A549 (cell line): Measurements from ENCODE around the gene HOMER1. TPM values are rescaled to one million over a fixed set of nuclear protein-coding genes. Genes with fewer than 3 reads are reported as not detected.

Experiments
- ATAC-seq, 2 experiments: fragments of 200-7000 bp in 1 of 2; fragments of >200 bp in 1 of 2; cut with Nextera tagmentation in 1 of 2; cut with Tn5 transposase in 1 of 2; 3 replicates each; pipeline versions ENCODE4 v1.8.0 to v1.9.1; 2018 to 2020; ENCODE audit warnings: mild to moderate bottlenecking in 1 of 2, moderate library complexity in 1 of 2
- CTCF ChIA-PET: fragments of 300-600 bp; sonication (Branson Sonifier 250); formaldehyde crosslinking; extraction: SDS; loops from one replicate; lab custom pipeline; 2021; ENCODE audit warnings: antibody characterized with exemption, inconsistent platforms; lab: Yijun Ruan, JAX
- POLR2A ChIA-PET: fragments of 350-600 bp; formaldehyde crosslinking; extraction: SDS; loops from one replicate; lab custom pipeline; 2021; ENCODE audit warnings: antibody characterized with exemption, inconsistent platforms; lab: Yijun Ruan, JAX
- DNase-seq, 2 experiments: peaks; one replicate each; pipeline versions ENCODE4 v3.0.0 to v3.0.0-alpha.2; 2011 to 2016; ENCODE audit warnings: low read depth in 1 of 2, low spot score in 1 of 2
- FAIRE-seq: peaks from 2 replicates; lab custom pipeline; 2011; peaks lifted over from hg19 to GRCh38; lab: Jason Lieb, UNC
- H3K27ac ChIP-seq, 2 experiments: fragments of >200 bp; sonication (Bioruptor Twin); formaldehyde crosslinking; 3 replicates each; pipeline ENCODE4 v1.5.1; 2016 to 2017
- H3K4me1 ChIP-seq: fragments of >200 bp; sonication (Bioruptor Twin); formaldehyde crosslinking; 3 replicates; pipeline ENCODE4 v1.6.1; 2016
- H3K4me2 ChIP-seq: fragments of >200 bp; sonication (Bioruptor Twin); formaldehyde crosslinking; 3 replicates; pipeline ENCODE4 v1.6.1; 2016
- H3K4me3 ChIP-seq: fragments of >200 bp; sonication (Bioruptor Twin); formaldehyde crosslinking; 3 replicates; pipeline ENCODE4 v1.5.1; 2016
- H3K9me3 ChIP-seq: fragments of >200 bp; sonication (Bioruptor Twin); formaldehyde crosslinking; 3 replicates; pipeline ENCODE4 v1.6.1; 2016
- ATOH8 ChIP-seq: fragments of 250-450 bp; sonication (Bioruptor Pico); IDR thresholded peaks from 2 replicates; pipeline ENCODE4 v1.5.0; 2020; ENCODE audit warnings: low read depth, mild to moderate bottlenecking, moderate library complexity
- CBX8 ChIP-seq: fragments of 200-600 bp; sonication (generic); IDR thresholded peaks from 2 replicates; pipeline ENCODE4 v1.6.1; 2016
- CTCF ChIP-seq: fragments of >200 bp; sonication (Bioruptor Twin); formaldehyde crosslinking; IDR thresholded peaks from 3 replicates; pipeline ENCODE4 v1.5.1; 2016
- EHF ChIP-seq: fragments of 250-450 bp; sonication (Bioruptor Pico); IDR thresholded peaks from 2 replicates; pipeline ENCODE4 v1.5.0; 2020; ENCODE audit warnings: mild to moderate bottlenecking
- EHMT2 ChIP-seq: fragments of 200-600 bp; sonication (generic); IDR thresholded peaks from 2 replicates; pipeline ENCODE4 v1.6.1; 2016; ENCODE audit warnings: antibody characterized with exemption, low read depth, mild to moderate bottlenecking, moderate library complexity
- ESRRA ChIP-seq: fragments of 150-350 bp; IDR thresholded peaks from 2 replicates; pipeline ENCODE4 v1.6.1; 2014; ENCODE audit warnings: mild to moderate bottlenecking, low read length, borderline replicate concordance
- FOSL2 ChIP-seq, 2 experiments: fragments of 450-650 bp in 1 of 2; fragments of >200 bp in 1 of 2; sonication (Bioruptor Twin) in 1 of 2; formaldehyde crosslinking; IDR thresholded peaks; 2 replicates each; pipeline versions ENCODE4 v1.5.0 to v1.6.1; 2016 to 2020; ENCODE audit warnings: mild to moderate bottlenecking in 1 of 2, moderate library complexity in 1 of 2
- FOXS1 ChIP-seq: fragments of 250-450 bp; sonication (Bioruptor Pico); IDR thresholded peaks from 2 replicates; pipeline ENCODE4 v1.5.0; 2020; ENCODE audit warnings: mild to moderate bottlenecking, moderate library complexity
- HDAC2 ChIP-seq: fragments of 200-600 bp; sonication (generic); IDR thresholded peaks from 2 replicates; pipeline ENCODE4 v1.6.1; 2016
- HES2 ChIP-seq: fragments of >200 bp; sonication (Bioruptor Twin); formaldehyde crosslinking; IDR thresholded peaks from 2 replicates; pipeline ENCODE4 v1.6.1; 2016
- HEYL ChIP-seq: fragments of 250-450 bp; sonication (Bioruptor Pico); IDR thresholded peaks from 2 replicates; pipeline ENCODE4 v1.8.0; 2021; ENCODE audit warnings: mild to moderate bottlenecking, moderate library complexity
- HMGXB4 ChIP-seq: fragments of 250-450 bp; sonication (Bioruptor Pico); IDR thresholded peaks from 2 replicates; pipeline ENCODE4 v1.5.0; 2021; ENCODE audit warnings: mild to moderate bottlenecking, moderate library complexity, borderline replicate concordance
- HOXA7 ChIP-seq: fragments of 250-450 bp; sonication (Bioruptor Pico); IDR thresholded peaks from 2 replicates; pipeline ENCODE4 v1.5.0; 2020; ENCODE audit warnings: mild to moderate bottlenecking, moderate library complexity
- HOXB5 ChIP-seq: fragments of 250-450 bp; sonication (Bioruptor Pico); IDR thresholded peaks from 2 replicates; pipeline ENCODE4 v1.5.0; 2020; ENCODE audit warnings: mild to moderate bottlenecking, moderate library complexity
- JUNB ChIP-seq: fragments of >200 bp; sonication (Bioruptor Twin); formaldehyde crosslinking; IDR thresholded peaks from 2 replicates; pipeline ENCODE4 v1.6.1; 2016
- KDM1A ChIP-seq: fragments of 200-600 bp; sonication (generic); IDR thresholded peaks from 2 replicates; pipeline ENCODE4 v1.6.1; 2016; ENCODE audit warnings: low read depth, mild to moderate bottlenecking
- KDM5A ChIP-seq: fragments of 200-600 bp; sonication (generic); IDR thresholded peaks from 2 replicates; pipeline ENCODE4 v1.6.1; 2016; ENCODE audit warnings: antibody characterized with exemption, mild to moderate bottlenecking
- MYC ChIP-seq: IDR thresholded peaks from 2 replicates; pipeline ENCODE4 v1.6.1; 2012; ENCODE audit warnings: mild to moderate bottlenecking, inconsistent platforms, low read length, improper control_type of control experiment, borderline replicate concordance
- NFE2L2 ChIP-seq: fragments of 150-350 bp; conservative IDR thresholded peaks from 2 replicates; pipeline ENCODE4 v1.6.1; 2014; ENCODE audit warnings: low read length
- POLR2AphosphoS2 ChIP-seq: conservative IDR thresholded peaks from 2 replicates; pipeline ENCODE4 v1.6.1; 2012; ENCODE audit warnings: low read length, improper control_type of control experiment, inconsistent platforms
- RAD21 ChIP-seq, 2 experiments: fragments of >200 bp in 1 of 2; sonication (Bioruptor Twin) in 1 of 2; formaldehyde crosslinking in 1 of 2; IDR thresholded peaks in 1 of 2; conservative IDR thresholded peaks in 1 of 2; 2 replicates in 1 of 2; 3 replicates in 1 of 2; pipeline ENCODE4 v1.6.1; 2012 to 2018; ENCODE audit warnings: inconsistent platforms in 1 of 2
- RFX5 ChIP-seq: fragments of 450-650 bp; IDR thresholded peaks from 2 replicates; pipeline ENCODE4 v1.7.1; 2014; ENCODE audit warnings: antibody characterized with exemption, mild to moderate bottlenecking, moderate library complexity
- SMC3 ChIP-seq: fragments of >200 bp; sonication (Bioruptor Twin); formaldehyde crosslinking; IDR thresholded peaks from 3 replicates; pipeline ENCODE4 v1.6.1; 2018; ENCODE audit warnings: inconsistent platforms
- SREBF2 ChIP-seq: fragments of 450-650 bp; IDR thresholded peaks from 2 replicates; pipeline ENCODE4 v1.6.1; 2014; ENCODE audit warnings: mild to moderate bottlenecking, moderate library complexity
- TFCP2L1 ChIP-seq: fragments of 250-450 bp; sonication (Bioruptor Pico); IDR thresholded peaks from 2 replicates; pipeline ENCODE4 v1.5.0; 2021; ENCODE audit warnings: mild to moderate bottlenecking
- TP53 ChIP-seq: fragments of 250-450 bp; sonication (Bioruptor Pico); IDR thresholded peaks from 2 replicates; pipeline ENCODE4 v1.5.0; 2021; ENCODE audit warnings: mild to moderate bottlenecking, moderate library complexity
- USF2 ChIP-seq: fragments of 450-650 bp; IDR thresholded peaks from 2 replicates; pipeline ENCODE4 v1.6.1; 2014; ENCODE audit warnings: antibody characterized with exemption
- ZNF302 ChIP-seq: fragments of 250-450 bp; sonication (Bioruptor Pico); IDR thresholded peaks from 2 replicates; pipeline ENCODE4 v1.9.0; 2021; ENCODE audit warnings: inconsistent platforms, mild to moderate bottlenecking, moderate library complexity
- WGBS: methylation state at CpG from one replicate; pipeline ENCODE4 v1.1.6; 2017; ENCODE audit errors: missing lambda C conversion rate; 5-methylcytosine and 5-hydroxymethylcytosine counted together
- polyA plus RNA-seq, 4 experiments: library from polyadenylated mRNA; depleted of rRNA in 3 of 4; stranded (reverse); fragments of >200 nt; fragmentation: RNase III in 1 of 4; extraction: RNeasy Plus Mini Kit Qiagen cat#74134 plus additional on column Dnase treatment in 1 of 4; gene quantifications; 2 replicates in 3 of 4; 3 replicates in 1 of 4; pipeline ENCODE4 v1.2.3, GENCODE V29; 2011 to 2017

Gene HOMER1
- polyA plus RNA-seq, 2 of the 4 experiments (the other 2 are of a cell fraction) = 6.0 to 9.3 TPM

GRCh38 chr5:79349881-79350280 lies 164.1 kb downstream of the HOMER1 start:
- ChIA-PET POLR2A (no interaction called here), CTCF (no interaction called here)
- WGBS = 50% methylated on average over 2 of the region's 2 CpGs
- no peaks in the 10 kb centered on the region for H3K9me3 ChIP-seq
- H3K27ac ChIP-seq = no peak overlapping the region
- TF ChIP-seq CBX8 (no peak), USF2 (no peak), ZNF302 (no peak), EHF (no peak), SREBF2 (no peak), EHMT2 (no peak), RAD21 (conservative IDR thresholded peaks at IDR 0.05 in 1 of 2, IDR thresholded peaks at IDR 0.05 in 1 of 2) (no peak), ATOH8 (CRISPR knock-in tag) (no peak), POLR2AphosphoS2 (no peak), HOXA7 (CRISPR knock-in tag) (no peak), CTCF (no peak), HOXB5 (CRISPR knock-in tag) (no peak), ESRRA (no peak), MYC (no peak), KDM1A (no peak), FOXS1 (CRISPR knock-in tag) (no peak), SMC3 (no peak), NFE2L2 (no peak), TP53 (CRISPR knock-in tag) (no peak), HMGXB4 (CRISPR knock-in tag) (no peak)
- peaks cover 9% of the 10 kb centered on the region for H3K4me1 ChIP-seq
- H3K4me3 ChIP-seq = no peak overlapping the region
- FAIRE-seq (no peak), DNase-seq (no peak), ATAC-seq (no peak)
- no peak overlapping the region for H3K4me2 ChIP-seq

GRCh38 chr5:79349047-79349446 lies 164.9 kb downstream of the HOMER1 start:
- FAIRE-seq (no peak), ATAC-seq (no peak), DNase-seq (no peak)
- Histone ChIP-seq H3K4me1 (peaks cover 9% of the 10 kb centered on the region), H3K9me3 (no peaks in the 10 kb centered on the region), H3K27ac (no peak overlapping the region), H3K4me2 (no peak overlapping the region), H3K4me3 (no peak overlapping the region)
- POLR2A ChIA-PET = no interaction called here
- no peak for TF ChIP-seq USF2
- TF ChIP-seq SMC3 = no peak
- TF ChIP-seq ATOH8 (CRISPR knock-in tag) = no peak
- no peak for TF ChIP-seq HEYL (CRISPR knock-in tag)
- TF ChIP-seq RFX5 = no peak
- TF ChIP-seq JUNB = no peak
- no peak for TF ChIP-seq HOXA7 (CRISPR knock-in tag)
- no peak for TF ChIP-seq TFCP2L1 (CRISPR knock-in tag)
- TF ChIP-seq HDAC2 = no peak
- no peak for TF ChIP-seq TP53 (CRISPR knock-in tag)
- TF ChIP-seq FOXS1 (CRISPR knock-in tag) = no peak
- TF ChIP-seq HES2 = no peak
- TF ChIP-seq EHMT2 = no peak
- no peak for TF ChIP-seq KDM5A
- TF ChIP-seq FOSL2 (IDR thresholded peaks at IDR 0.05) = no peak
- TF ChIP-seq FOSL2 (CRISPR knock-in tag; IDR thresholded peaks at IDR 0.05) = no peak
- CTCF ChIA-PET = interaction anchor here (0.7 kb wide), 1 partner anchor 90 kb away, joined by 3 read pairs; no protein-coding TSS in a partner anchor
- 87% methylated on average over 10 of the region's 10 CpGs for WGBS
